HPDE6-E6E7 (cell line): Measurements from ENCODE around the gene GET4.

Experiments used
- DNase-seq: peaks from one replicate; pipeline ENCODE4 v3.0.0; 2011; ENCODE audit warnings: missing footprints; ENCODE audit errors: extremely low spot score

The GET4 gene

GRCh38 chr7:876077-876971 is at the start of gene GET4:
Gene GET4, plus strand, starts transcription at chr7:876554. Its CDS starts 92 bp downstream, at chr7:876646.
- DNase-seq = peak; percentile 78

DNA sequence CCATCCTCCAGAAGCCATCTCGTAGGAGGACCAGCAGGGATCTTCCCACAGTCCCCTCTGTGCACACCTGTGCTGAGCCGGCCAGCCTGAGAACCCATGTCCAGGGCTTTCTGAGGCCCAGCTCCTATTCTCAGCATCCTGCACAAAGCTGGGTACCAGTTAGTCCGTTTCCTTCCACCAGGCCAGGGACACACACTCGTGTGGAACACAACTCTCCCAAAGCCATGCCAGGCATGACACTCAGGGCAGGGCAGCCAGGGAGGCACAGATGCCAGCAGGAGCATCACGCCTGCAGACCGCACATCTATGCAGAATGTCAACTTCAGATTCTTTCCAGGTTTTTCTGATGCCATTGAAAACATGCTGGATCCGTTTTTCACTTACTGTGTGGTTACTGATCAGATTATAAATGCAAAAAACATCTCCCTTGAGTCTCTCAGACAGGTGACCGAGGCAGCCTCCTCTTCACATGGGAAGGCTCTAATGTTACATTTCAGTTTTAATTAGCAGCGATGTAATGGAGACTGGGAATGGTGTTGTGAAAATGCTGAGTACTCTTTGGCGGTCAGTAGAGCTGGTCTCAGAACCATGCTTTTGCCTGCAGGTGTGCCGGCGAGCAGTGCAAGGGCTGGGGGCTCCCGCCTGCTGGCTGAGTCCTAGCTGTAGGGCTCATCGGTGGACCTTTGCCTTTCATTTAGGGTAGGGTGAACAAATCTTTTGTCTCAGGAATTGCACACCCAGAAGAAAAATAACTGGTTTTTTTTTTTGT is 47.4 kb upstream of the GET4 start:
- no peak for DNase-seq

DNA sequence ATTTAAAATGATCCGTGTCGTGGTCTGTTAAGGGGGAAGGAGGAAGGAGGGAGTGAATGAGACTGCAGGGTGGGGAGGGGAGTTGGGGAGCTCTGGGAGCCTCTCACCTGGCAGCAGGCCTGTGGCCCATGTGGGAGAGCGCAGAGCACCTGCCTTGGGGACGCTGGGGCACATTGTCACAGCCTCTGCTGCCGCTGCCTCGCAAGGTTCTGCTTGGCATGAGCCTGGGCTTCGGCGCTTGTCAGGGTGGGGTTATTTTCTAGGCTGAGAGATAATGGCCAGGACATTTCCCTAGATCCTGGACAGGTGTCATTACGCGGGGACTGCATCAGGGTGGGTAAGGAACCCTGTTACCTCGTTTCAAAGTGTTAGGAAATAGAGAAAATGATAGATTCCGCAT is 46.3 kb upstream of the GET4 start:
- no peak for DNase-seq

DNA sequence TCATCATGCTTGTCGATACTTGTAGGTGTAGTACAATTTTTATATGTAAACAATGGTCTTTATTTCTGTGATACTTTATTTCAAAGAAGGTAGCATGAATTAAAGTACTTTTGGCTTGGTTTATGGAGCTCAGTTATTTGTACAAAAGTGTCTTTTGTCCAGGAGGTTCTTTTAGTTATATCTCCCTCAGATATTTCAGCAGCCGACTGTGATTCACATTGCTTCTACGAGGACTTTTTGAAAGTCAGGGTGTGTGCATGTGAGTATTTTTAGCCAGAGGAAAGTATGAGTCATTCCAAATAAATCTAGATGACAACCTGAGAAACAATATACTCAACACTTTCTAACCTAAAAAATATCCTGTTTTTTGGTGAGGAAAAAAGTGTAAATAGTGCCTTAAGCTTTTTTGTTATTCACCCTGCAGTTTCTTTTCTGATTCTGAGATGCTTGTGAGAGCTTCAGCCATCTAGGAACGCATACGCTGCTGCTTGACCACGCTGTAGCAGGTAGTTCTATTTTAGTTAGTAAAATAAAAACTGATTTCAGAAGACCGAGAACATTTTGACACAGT is 44.7 kb upstream of the GET4 start:
- DNase-seq = peak; percentile 76

- peak; percentile 92 for DNase-seq
Observed at GRCh38 chr7:832167-832967, 44.0 kb upstream of the GET4 start, which contains the start of gene SUN1. Gene SUN1, plus strand, starts transcription at chr7:832476. Its CDS starts 49 bp downstream, at chr7:832525.

DNA sequence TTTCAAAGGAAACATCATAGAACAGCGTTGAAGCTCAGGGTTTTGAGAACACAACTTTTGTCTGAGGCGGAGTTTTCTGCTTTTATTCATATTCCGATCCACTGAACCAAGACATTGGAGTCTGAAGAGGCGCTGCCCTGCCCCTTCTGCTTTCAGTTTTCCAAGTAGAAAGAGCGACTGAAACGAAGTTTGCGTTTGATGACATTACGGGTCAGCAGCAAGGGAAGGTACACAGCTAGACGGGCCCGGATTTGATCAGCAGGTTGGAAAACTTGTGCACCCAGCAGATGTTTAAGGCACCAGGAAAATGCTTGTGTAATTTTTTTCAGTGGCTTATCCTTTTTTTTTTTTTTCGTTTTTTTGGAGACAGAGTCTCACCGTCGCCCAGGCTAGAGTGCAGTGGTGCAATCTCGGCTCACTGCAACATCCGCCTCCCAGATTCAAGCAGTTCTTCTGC is 43.4 kb upstream of the GET4 start:
- no peak for DNase-seq

DNA sequence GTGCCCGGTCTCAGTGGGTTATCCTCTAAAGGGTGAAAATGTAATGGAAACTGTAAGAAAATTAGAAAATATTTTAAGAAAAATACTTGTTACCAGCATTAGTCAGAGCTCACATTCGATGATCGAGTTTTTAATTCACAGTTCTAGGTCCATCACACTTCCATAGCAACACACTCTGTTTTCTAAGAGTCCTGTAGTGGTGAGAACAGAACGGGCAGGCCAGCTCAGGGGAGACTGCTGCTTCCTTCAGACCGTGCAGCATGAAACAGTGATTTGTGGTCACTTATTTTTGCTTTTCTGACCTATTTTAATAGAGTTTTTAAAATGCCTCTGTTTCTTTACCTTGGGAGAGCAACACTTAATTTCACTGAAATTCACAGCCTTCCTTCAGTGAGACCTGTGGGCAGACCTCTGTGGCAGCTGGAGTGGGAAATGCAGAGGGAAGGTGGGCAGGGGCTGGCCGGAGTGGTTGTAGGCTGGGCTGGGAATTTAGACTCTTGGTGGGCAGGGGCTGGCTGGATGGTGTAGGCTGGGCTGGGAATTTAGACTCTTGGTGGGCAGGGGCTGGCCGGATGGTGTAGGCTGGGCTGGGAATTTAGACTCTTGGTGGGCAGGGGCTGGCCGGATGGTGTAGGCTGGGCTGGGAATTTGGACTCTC is 42.6 kb upstream of the GET4 start:
- no peak for DNase-seq

GRCh38 chr7:834277-834676 is 42.1 kb upstream of the GET4 start:
- DNase-seq = no peak

DNA sequence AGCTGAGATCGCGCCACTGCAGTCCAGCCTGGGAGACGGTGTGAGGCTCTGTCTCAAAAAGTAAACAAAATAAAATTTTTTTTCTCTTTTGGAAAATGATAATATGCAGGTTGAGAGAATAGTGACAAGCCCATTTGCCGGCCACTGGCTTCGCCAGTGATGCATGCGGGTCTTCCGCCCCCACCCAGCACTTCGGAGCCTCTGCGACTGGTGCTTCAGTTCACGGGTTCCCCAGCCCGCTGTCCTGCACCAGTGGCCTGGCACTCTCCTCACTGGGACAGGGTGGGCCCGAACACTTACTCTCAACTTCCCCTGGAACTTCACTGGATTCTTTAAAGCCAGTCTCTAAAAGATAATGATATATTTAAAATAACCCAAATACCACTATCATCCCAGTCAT is 41.3 kb upstream of the GET4 start:
- no peak for DNase-seq

GRCh38 chr7:835485-836401 is 40.6 kb upstream of the GET4 start:
- peak; percentile 69 for DNase-seq

- DNase-seq = no peak
Observed at GRCh38 chr7:836429-836828, 39.9 kb upstream of the GET4 start.

GRCh38 chr7:837001-837400 is 39.4 kb upstream of the GET4 start:
- no peak for DNase-seq

- DNase-seq = no peak
Observed at GRCh38 chr7:840001-840600, 36.3 kb upstream of the GET4 start.

DNA sequence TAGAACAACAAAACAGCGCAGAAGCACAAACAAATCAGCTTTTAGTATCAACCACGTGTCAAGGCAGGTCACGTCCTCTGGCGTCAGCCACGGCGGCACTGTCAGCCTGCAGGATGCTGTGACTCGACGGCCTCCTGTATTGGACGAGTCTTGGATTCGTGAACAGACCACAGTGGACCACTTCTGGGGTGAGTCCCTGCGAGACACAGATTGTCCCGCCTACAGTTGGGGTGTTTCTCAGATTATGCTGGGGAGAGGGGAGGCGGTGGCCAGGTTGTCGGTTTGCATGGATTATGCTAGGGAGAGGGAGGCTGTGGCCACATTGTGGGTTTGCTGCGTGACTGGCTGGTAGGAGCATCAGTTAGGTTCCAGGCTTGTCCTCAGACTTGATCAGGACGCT is 34.4 kb upstream of the GET4 start:
- no peak for DNase-seq

DNA sequence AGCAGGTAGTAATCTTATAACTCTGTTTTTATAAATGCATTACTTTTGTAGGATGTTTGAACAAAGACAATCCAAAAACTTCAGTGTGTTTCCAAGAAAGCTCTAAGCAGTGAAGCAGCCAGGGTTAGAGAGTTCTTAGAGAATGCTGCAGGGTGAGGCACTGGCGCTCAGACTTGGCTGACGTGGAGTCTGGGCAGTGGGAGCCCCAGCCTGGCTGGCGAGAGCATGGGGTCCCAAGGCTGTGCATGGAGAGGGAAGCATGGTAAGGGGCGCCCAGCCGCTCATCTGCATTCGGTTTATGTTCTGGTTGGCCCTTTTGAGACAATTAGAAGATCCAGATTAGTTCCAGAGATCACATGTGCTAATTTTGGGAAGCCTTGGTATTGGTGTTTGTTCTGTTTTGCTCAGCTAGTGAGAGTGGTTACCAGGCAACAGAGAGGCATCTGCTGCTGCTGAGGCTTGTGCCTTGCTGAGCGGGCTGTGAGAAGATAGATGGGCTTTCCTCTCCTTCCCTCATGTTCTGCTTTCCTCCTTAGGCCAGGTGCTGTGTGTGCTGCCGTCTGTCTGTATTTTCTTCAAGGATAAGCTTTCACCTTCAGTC is 33.8 kb upstream of the GET4 start:
- no peak for DNase-seq

GRCh38 chr7:843230-843629 is 33.1 kb upstream of the GET4 start:
- DNase-seq = no peak

GRCh38 chr7:844043-844442 is 32.3 kb upstream of the GET4 start:
- no peak for DNase-seq

- DNase-seq = no peak
Observed at GRCh38 chr7:844514-844913, 31.8 kb upstream of the GET4 start.

DNA sequence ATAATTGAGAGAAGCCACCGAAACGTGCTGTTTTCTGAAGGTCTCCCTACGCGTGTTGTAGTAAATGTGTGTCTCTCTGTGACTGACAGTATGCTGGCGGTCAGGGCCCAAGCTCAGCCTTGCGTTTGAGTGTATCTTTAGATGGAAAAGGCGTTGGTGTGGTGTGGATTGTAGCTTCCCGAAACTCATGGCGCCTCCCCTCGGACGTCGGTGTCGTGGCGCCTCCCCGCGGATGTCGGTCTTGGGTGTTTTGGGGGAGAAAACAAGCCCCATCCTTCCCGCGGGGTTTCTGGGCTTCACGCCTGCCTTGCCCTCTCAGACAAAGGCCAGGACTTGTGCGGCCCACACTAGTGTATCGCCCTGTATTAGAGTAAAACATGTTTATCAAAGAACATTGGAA is 31.3 kb upstream of the GET4 start:
- no peak for DNase-seq
